Ovary (tissue), 9 donors: ENCODE results near the gene C2orf76. TPM values are rescaled to one million over a fixed set of nuclear protein-coding genes. Genes with fewer than 3 reads are reported as not detected.
A peak's percentile ranks its signal among the peaks of the same experiment; 100 is the strongest.
"Not testable (repeated sequence)": the region's sequence is repeated elsewhere in the genome, so short reads cannot be mapped to it uniquely, and the experiment has no call there.

Experiments used
- DNase-seq, 5 donors: peaks; one replicate each; pipeline ENCODE4 v3.0.0-alpha.2; 2019 to 2020
- H3K27ac ChIP-seq, 2 donors: fragments of 200-600 bp; one replicate each; pipeline versions ENCODE4 v1.5.1 to v1.8.0; 2019 to 2022
- H3K27me3 ChIP-seq: fragments of 200-600 bp; one replicate; pipeline ENCODE4 v1.8.0; 2022
- H3K36me3 ChIP-seq: fragments of 200-600 bp; sonication (generic); one replicate; pipeline ENCODE4 v1.5.1; 2019
- H3K4me1 ChIP-seq: one replicate; pipeline ENCODE4 v1.8.1; 2013; ENCODE audit warnings: mild to moderate bottlenecking, moderate library complexity; ENCODE audit not compliant: insufficient read depth
- H3K4me3 ChIP-seq: fragments of 200-600 bp; sonication (generic); one replicate; pipeline ENCODE4 v1.5.1; 2017
- H3K9me3 ChIP-seq, 2 donors: fragments of 200-600 bp in 1 of 2; sonication (generic) in 1 of 2; one replicate each; pipeline versions ENCODE4 v1.5.1 to v1.8.1; 2013 to 2019; ENCODE audit warnings: mild to moderate bottlenecking in 1 of 2, moderate library complexity in 1 of 2
- EP300 ChIP-seq: sonication (generic); formaldehyde crosslinking; IDR thresholded peaks from one replicate; pipeline ENCODE4 v1.6.1; 2017; ENCODE audit warnings: antibody characterized with exemption
- POLR2A ChIP-seq: fragments of 450-650 bp; IDR thresholded peaks from one replicate; pipeline ENCODE4 v1.6.1; 2017; ENCODE audit warnings: antibody characterized with exemption, mild to moderate bottlenecking, moderate library complexity
- WGBS, 3 donors: extraction: QIAGEN DNeasy Blood & Tissue Kit in 1 of 3; methylation state at CpG; one replicate each; pipeline versions ENCODE4 v1.1.5 to v1.1.7; 2013 to 2017; 5-methylcytosine and 5-hydroxymethylcytosine counted together
- intact Hi-C, 4 donors: fragments of 100-400 bp; cut with DNase I; formaldehyde crosslinking; loops; one replicate each; pipeline versions ENCODE4 v1.11.0 to v1.15.1; 2022 to 2023
- polyA plus RNA-seq, 2 donors: library from polyadenylated mRNA; stranded (reverse); fragments of 200-250 nt in 1 of 2; fragments of 350-450 nt in 1 of 2; fragmentation: Illumina TruSeq in 1 of 2; extraction: RNeasy Lipid Tissue Mini Kit (QIAGEN cat#74804) in 1 of 2; gene quantifications; one replicate each; pipeline ENCODE4 v1.2.3, GENCODE V29; 2013 to 2014
- total RNA-seq, 7 donors: library from RNA; depleted of rRNA in 2 of 7; stranded (reverse); fragments of >200 nt in 2 of 7; fragmentation: NEBNext Ultra II Directional in 3 of 7; extraction: Animal tissue kit (Norgen Biotek cat#: 25700) in 3 of 7; gene quantifications; one replicate each; pipeline versions ENCODE4 v1.1.0 to v1.2.4, GENCODE V29; 2016 to 2023
- TF ChIP-seq, protein P1 (sequence below), 3 donors: fragments of 450-650 bp in 2 of 3; fragments of 200-600 bp in 1 of 3; IDR thresholded peaks; one replicate each; pipeline versions ENCODE4 v1.5.1 to v1.8.0; 2016 to 2022; ENCODE audit warnings: antibody characterized with exemption in 3 of 3, mild to moderate bottlenecking in 1 of 3
- donor health status: DM: no; HTN: no; CAD: no; lungs with moderate emphysema.
- donor health status: DM: no; HTN: no; CAD: no.
- donor health status: Bipolar disorder and iron deficiency.
- donor health status: DM: yes; HTN: yes; CAD: no.
- donor health status: DM: no; HTN: no; CAD: no.
- donor health status: DM: yes; HTN: yes; CAD: no.

Gene C2orf76
- total and polyA plus RNA-seq, 9 donors, result 12.0 to 24.1 (median 14.1) TPM

DNA sequence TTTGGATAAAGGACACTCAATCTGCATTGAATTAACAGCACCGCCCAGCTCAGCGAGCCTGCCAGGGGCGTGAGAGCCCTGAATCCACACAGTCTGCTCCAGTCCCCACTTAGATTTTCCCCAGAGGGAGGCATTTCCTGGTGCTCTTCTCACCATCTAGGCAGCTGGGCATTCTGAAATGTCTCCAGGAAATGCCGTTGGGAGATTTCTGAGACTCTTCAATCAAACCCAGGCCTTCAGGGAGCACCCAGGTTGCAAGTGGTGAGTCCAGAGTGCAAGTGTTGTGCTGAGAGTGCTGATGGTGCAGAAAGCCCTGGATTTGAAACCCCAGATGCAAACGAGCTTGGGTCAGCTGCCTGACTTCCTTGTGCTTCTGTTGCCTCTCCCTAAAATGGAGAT, 41.6 kb upstream of the C2orf76 start:
- no peak for TF ChIP-seq POLR2A
- TF ChIP-seq, protein P1, sequence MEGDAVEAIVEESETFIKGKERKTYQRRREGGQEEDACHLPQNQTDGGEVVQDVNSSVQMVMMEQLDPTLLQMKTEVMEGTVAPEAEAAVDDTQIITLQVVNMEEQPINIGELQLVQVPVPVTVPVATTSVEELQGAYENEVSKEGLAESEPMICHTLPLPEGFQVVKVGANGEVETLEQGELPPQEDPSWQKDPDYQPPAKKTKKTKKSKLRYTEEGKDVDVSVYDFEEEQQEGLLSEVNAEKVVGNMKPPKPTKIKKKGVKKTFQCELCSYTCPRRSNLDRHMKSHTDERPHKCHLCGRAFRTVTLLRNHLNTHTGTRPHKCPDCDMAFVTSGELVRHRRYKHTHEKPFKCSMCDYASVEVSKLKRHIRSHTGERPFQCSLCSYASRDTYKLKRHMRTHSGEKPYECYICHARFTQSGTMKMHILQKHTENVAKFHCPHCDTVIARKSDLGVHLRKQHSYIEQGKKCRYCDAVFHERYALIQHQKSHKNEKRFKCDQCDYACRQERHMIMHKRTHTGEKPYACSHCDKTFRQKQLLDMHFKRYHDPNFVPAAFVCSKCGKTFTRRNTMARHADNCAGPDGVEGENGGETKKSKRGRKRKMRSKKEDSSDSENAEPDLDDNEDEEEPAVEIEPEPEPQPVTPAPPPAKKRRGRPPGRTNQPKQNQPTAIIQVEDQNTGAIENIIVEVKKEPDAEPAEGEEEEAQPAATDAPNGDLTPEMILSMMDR (IDR thresholded peaks at IDR 0.05), result no peak
- no peak for TF ChIP-seq EP300
- intact Hi-C loops, result loop anchor here in 2 of 4 donors (5.0 to 10.0 kb wide), 3 partner anchors 69 to 257 kb away; no protein-coding TSS in a partner anchor
- peaks cover 3% of the 10 kb centered on the region for H3K4me1 ChIP-seq
- H3K27me3 ChIP-seq, result no peaks in the 10 kb centered on the region
- 63 to 66% (median 64%) methylated on average over 5 of the region's 5 CpGs for WGBS, 3 donors
- H3K27ac ChIP-seq, result no peak overlapping the region
- H3K9me3 ChIP-seq, result no peaks in the 10 kb centered on the region
- no peak overlapping the region for H3K4me3 ChIP-seq
- no peak for DNase-seq
- H3K36me3 ChIP-seq, result no peaks in the 10 kb centered on the region

DNA sequence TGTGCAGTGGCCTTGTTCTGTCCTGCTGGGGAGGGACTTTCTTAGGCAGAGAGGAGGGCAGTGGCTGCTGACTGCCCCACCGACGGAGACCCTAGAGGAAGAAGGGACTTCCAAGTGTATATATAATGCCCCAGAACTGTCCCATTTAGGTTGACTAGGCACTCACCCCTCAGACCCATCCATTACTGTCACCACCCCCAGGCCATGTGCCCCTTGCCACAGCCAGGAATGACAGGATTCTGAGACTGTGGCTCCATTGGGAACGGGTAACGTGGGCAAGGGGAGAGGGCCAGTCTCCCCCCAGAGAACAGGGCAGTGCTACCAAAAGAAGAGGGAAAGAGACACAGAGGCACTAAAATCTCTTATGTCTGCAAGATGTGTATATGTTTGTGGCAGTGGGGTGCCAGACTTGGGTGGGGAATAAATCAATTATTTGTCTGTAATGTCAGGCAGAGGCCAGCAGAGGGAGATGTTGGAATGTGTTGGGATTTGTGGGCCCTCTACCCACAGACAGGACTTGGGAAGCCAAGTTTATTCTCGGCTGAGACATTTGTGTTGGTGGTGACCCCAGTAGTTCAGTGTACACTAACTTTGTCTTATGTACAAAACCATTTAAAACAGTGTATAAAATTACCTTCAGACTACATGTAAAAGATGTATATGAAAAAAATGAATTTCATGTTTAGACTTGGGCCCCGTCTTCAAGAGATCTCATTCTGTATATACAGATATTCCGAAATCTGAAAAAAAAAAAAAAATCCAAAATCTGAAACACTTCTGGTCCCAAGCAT, 41.0 kb upstream of the C2orf76 start:
- intact Hi-C loops, result loop anchor here (1.0 to 10.0 kb wide), 6 partner anchors 67 to 257 kb away; no protein-coding TSS in a partner anchor
- H3K9me3 ChIP-seq, result no peaks in the 10 kb centered on the region
- H3K4me3 ChIP-seq, result no peak overlapping the region
- DNase-seq, result peak in 4 of 5 donors; percentile 44 to 64 (median 50)
- H3K27me3 ChIP-seq, result no peaks in the 10 kb centered on the region
- peaks cover 3% of the 10 kb centered on the region for H3K4me1 ChIP-seq
- H3K27ac ChIP-seq, result no peak overlapping the region
- H3K36me3 ChIP-seq, result no peaks in the 10 kb centered on the region
- TF ChIP-seq, protein P1 (IDR thresholded peaks at IDR 0.05), result peak; percentile 75 to 86 (median 85)
- TF ChIP-seq EP300 (no peak), POLR2A (no peak)
- WGBS, 3 donors, result 67 to 74% (median 72%) methylated on average over 7 of the region's 7 CpGs

DNA sequence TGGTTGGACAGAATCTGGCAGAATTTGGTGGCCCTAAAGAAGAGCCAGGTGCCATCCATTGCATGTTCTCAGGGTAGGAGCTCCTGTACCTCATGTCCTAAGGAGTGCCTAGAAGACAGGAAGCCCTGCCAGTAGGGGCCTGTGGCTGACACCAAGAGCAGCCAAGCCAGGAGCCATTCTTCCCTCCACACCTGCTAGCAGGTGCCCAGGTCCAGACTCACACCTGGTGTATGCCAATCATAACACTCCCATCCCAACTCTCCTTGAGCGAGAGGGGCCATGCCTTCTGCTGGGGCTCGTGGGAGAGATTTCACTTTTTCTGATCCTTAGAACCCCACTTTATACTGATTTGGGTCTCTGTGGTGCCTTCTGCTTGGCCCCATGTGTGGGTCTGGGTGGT, 38.5 kb upstream of the C2orf76 start:
- intact Hi-C loops, result loop anchor here in 2 of 4 donors (5.0 to 10.0 kb wide), 3 partner anchors 72 to 260 kb away; no protein-coding TSS in a partner anchor
- no peak for DNase-seq
- Histone ChIP-seq H3K36me3 (no peaks in the 10 kb centered on the region), H3K4me3 (no peak overlapping the region), H3K27ac (no peak overlapping the region), H3K9me3 (no peaks in the 10 kb centered on the region), H3K4me1 (peaks cover 3% of the 10 kb centered on the region), H3K27me3 (no peaks in the 10 kb centered on the region)
- TF ChIP-seq, protein P1 (IDR thresholded peaks at IDR 0.05), result no peak
- TF ChIP-seq EP300 (no peak), POLR2A (no peak)
- WGBS, 3 donors, result 91 to 94% (median 93%) methylated on average over 2 of the region's 2 CpGs

DNA sequence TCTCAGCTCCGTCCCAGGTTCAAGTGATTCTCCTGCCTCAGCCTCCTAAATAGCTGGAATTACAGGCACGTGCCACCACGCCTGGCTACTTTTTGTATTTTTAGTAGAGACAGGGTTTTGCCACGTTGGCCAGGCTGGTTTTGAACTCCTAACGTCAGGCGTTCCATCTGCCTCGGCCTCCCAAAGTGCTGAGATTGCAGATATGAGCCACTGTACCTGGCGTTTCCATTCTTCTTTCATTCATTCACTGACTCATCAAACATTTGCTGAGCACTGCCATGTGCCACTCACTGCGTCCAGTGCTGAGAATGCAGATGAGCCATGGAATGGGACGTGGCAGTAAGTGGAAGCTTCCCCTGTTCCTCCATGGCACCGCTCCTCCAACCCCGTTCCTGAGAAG, 37.0 kb upstream of the C2orf76 start:
- H3K27me3 ChIP-seq, H3K27ac ChIP-seq, H3K36me3 ChIP-seq, H3K9me3 ChIP-seq, H3K4me1 ChIP-seq, H3K4me3 ChIP-seq, DNase-seq: not testable (repeated sequence)
- WGBS, 3 donors, result 79 to 87% (median 83%) methylated on average over 12 of the region's 12 CpGs
- intact Hi-C loops, result loop anchor here in 2 of 4 donors (10.0 kb wide), 2 partner anchors 241 to 261 kb away; no protein-coding TSS in a partner anchor
